K562 treated with DMSO at 1 percent for 48 hours (cell line): Measurements from ENCODE around the gene C18orf54. TPM values are rescaled to one million over a fixed set of nuclear protein-coding genes. Genes with fewer than 3 reads are reported as not detected.

ENCODE experiments used
- total RNA-seq: library from RNA; unstranded; fragments of 300-600 nt; gene quantifications from 2 replicates; pipeline ENCODE4 v1.2.3, GENCODE V29; 2022; ENCODE audit warnings: low replicate concordance; ENCODE audit errors: extremely low read depth

C18orf54 gene
- total RNA-seq, result not detected in 2 replicates

GRCh38 chr18:54357660-54358494 is at the start of gene C18orf54, which contains the start of gene STARD6:
TSS of gene C18orf54 (plus strand) at chr18:54357906. CDS start at chr18:54360573, 2,667 bp downstream.
TSS of gene STARD6 (minus strand) at chr18:54357858. CDS start at chr18:54354573, 3,285 bp downstream.

Other genes with a start within 250 kb of the C18orf54 start
- not detected in 2 replicates for gene MBD2, start 133.2 kb upstream of the C18orf54 start, total RNA-seq
- gene POLI, start 88.4 kb upstream of the C18orf54 start, total RNA-seq, result not detected in 2 replicates
- not detected in 2 replicates for gene STARD6, start within 50 bp of the C18orf54 start, total RNA-seq
- not detected in 2 replicates for gene DYNAP, start 233.3 kb downstream of the C18orf54 start, total RNA-seq